K562 (cell line): ENCODE data around the gene POLR3K. TPM values are rescaled to one million over a fixed set of nuclear protein-coding genes. Genes with fewer than 3 reads are reported as not detected.

Experiments used
- CEBPB ChIP-seq: fragments of 450-650 bp; IDR thresholded peaks from 2 replicates; pipeline ENCODE4 v1.6.1; 2016; ENCODE audit warnings: missing genetic modification characterization, missing compliant biosample characterization
- E2F3 ChIP-seq: fragments of 250-450 bp; sonication (Bioruptor Pico); IDR thresholded peaks from 2 replicates; pipeline ENCODE4 v1.4.0; 2020; ENCODE audit warnings: mild to moderate bottlenecking
- GABPA ChIP-seq: fragments of 200-800 bp; sonication (Bioruptor generic); conservative IDR thresholded peaks from 2 replicates; pipeline ENCODE4 v1.6.1; 2016; ENCODE audit warnings: low read depth, missing genetic modification characterization, missing compliant biosample characterization
- HEY1 ChIP-seq: fragments of 250-450 bp; sonication (Bioruptor Pico); IDR thresholded peaks from 2 replicates; pipeline ENCODE4 v1.5.0; 2020; ENCODE audit warnings: mild to moderate bottlenecking, moderate library complexity, borderline replicate concordance
- HNRNPH1 ChIP-seq: fragments of 200-400 bp; formaldehyde crosslinking; optimal IDR thresholded peaks from 2 replicates; pipeline ENCODE3; 2017; ENCODE audit warnings: low read depth, mild to moderate bottlenecking, low read length, moderate library complexity
- KHSRP ChIP-seq: fragments of 450-650 bp; IDR thresholded peaks from 2 replicates; pipeline ENCODE4 v1.6.1; 2017
- NFATC3 ChIP-seq: fragments of 450-650 bp; IDR thresholded peaks from 2 replicates; pipeline ENCODE4 v1.6.1; 2017; ENCODE audit warnings: mild to moderate bottlenecking
- NR2C2 ChIP-seq, 2 experiments: fragments of 200-800 bp in 1 of 2; sonication (Bioruptor generic) in 1 of 2; sonication (generic) in 1 of 2; formaldehyde crosslinking in 1 of 2; IDR thresholded peaks; 2 replicates each; pipeline versions ENCODE4 v1.6.1 to v1.8.0; 2016 to 2022; ENCODE audit warnings: mild to moderate bottlenecking in 1 of 2, missing compliant biosample characterization in 1 of 2, missing genetic modification characterization in 1 of 2, missing genetic modification reagents in 1 of 2
- SOX6 ChIP-seq: fragments of 450-650 bp; IDR thresholded peaks from 2 replicates; pipeline ENCODE4 v1.6.1; 2014; ENCODE audit warnings: mild to moderate bottlenecking
- ZFP30 ChIP-seq: fragments of 250-450 bp; sonication (Bioruptor Pico); IDR thresholded peaks from 2 replicates; pipeline ENCODE4 v1.8.0; 2022; ENCODE audit warnings: moderate library complexity, mild to moderate bottlenecking, inconsistent platforms, borderline replicate concordance
- ZNF146 ChIP-seq: IDR thresholded peaks from one replicate; pipeline ENCODE4 v1.6.1; 2018; ENCODE audit warnings: missing compliant biosample characterization; ENCODE audit not compliant: unreplicated experiment
- ZNF253 ChIP-seq: fragments of 250-450 bp; sonication (Bioruptor Pico); conservative IDR thresholded peaks from 2 replicates; pipeline ENCODE4 v1.6.1; 2021; ENCODE audit warnings: mild to moderate bottlenecking
- ZNF778 ChIP-seq: fragments of 450-650 bp; formaldehyde crosslinking; IDR thresholded peaks from 2 replicates; pipeline ENCODE4 v1.4.0; 2020; ENCODE audit warnings: mild to moderate bottlenecking, moderate library complexity
- polyA plus RNA-seq, 8 experiments: library from polyadenylated mRNA; depleted of rRNA in 4 of 8; stranded (reverse) in 5 of 8; unstranded in 3 of 8; fragments of >200 nt; fragmentation: Nextera tagmentation in 2 of 8; fragmentation: Illumina TruSeq in 1 of 8; extraction: Ambion mirVana in 2 of 8; extraction: Trizol in 1 of 8; gene quantifications; 2 replicates each; pipeline versions ENCODE4 v1.2.1 to v1.2.3, GENCODE V29; 2011 to 2014; ENCODE audit warnings: inconsistent platforms in 1 of 8, missing spikeins in 1 of 8
- total RNA-seq, 7 experiments: library from RNA; depleted of rRNA in 6 of 7; stranded (reverse); fragments of >200 nt in 6 of 7; fragmentation: Illumina TruSeq in 2 of 7; extraction: Trizol in 2 of 7; gene quantifications; 2 replicates each; pipeline versions ENCODE4 v1.2.1 to v1.2.3, GENCODE V29; 2011 to 2021; ENCODE audit warnings: low replicate concordance in 1 of 7
- TF ChIP-seq, protein P1 (sequence below): fragments of 150-350 bp; IDR thresholded peaks from 2 replicates; pipeline ENCODE4 v1.6.1; 2014; ENCODE audit warnings: low read depth, mild to moderate bottlenecking, low read length, borderline replicate concordance
- TF ChIP-seq, protein P2 (sequence below): sonication (generic); formaldehyde crosslinking; IDR thresholded peaks from 2 replicates; pipeline ENCODE4 v1.9.0; 2022; ENCODE audit warnings: mild to moderate bottlenecking, missing genetic modification reagents
- TF ChIP-seq, protein P3 (sequence below): fragments of 450-650 bp; conservative IDR thresholded peaks from 2 replicates; pipeline ENCODE4 v1.6.1; 2016; ENCODE audit warnings: missing genetic modification characterization, low read depth, mild to moderate bottlenecking, missing compliant biosample characterization, moderate library complexity
- TF ChIP-seq, protein P4 (sequence below), 2 experiments: fragments of 450-650 bp in 1 of 2; sonication (generic) in 1 of 2; formaldehyde crosslinking in 1 of 2; IDR thresholded peaks in 1 of 2; conservative IDR thresholded peaks in 1 of 2; 2 replicates each; pipeline versions ENCODE4 v1.6.1 to v1.8.1; 2016 to 2023; ENCODE audit warnings: mild to moderate bottlenecking in 2 of 2, moderate library complexity in 2 of 2, inconsistent platforms in 1 of 2, missing genetic modification reagents in 1 of 2
- TF ChIP-seq, protein P5 (sequence below), 3 experiments: IDR thresholded peaks in 2 of 3; conservative IDR thresholded peaks in 1 of 3; 2 replicates each; pipeline ENCODE4 v1.5.1; 2011 to 2012; ENCODE audit warnings: low read length in 3 of 3, mild to moderate bottlenecking in 3 of 3, control low read depth in 2 of 3, improper control_type of control experiment in 1 of 3, inconsistent platforms in 1 of 3, low read depth in 1 of 3, mixed read lengths in 1 of 3, moderate library complexity in 1 of 3; ENCODE audit not compliant: insufficient read depth in 2 of 3

POLR3K gene
- total and polyA plus RNA-seq, 9 of the 15 experiments (the other 6 are each of a cell fraction or from before 2014, with no cell fraction given): 42.1 to 315 (median 86.7) TPM

DNA sequence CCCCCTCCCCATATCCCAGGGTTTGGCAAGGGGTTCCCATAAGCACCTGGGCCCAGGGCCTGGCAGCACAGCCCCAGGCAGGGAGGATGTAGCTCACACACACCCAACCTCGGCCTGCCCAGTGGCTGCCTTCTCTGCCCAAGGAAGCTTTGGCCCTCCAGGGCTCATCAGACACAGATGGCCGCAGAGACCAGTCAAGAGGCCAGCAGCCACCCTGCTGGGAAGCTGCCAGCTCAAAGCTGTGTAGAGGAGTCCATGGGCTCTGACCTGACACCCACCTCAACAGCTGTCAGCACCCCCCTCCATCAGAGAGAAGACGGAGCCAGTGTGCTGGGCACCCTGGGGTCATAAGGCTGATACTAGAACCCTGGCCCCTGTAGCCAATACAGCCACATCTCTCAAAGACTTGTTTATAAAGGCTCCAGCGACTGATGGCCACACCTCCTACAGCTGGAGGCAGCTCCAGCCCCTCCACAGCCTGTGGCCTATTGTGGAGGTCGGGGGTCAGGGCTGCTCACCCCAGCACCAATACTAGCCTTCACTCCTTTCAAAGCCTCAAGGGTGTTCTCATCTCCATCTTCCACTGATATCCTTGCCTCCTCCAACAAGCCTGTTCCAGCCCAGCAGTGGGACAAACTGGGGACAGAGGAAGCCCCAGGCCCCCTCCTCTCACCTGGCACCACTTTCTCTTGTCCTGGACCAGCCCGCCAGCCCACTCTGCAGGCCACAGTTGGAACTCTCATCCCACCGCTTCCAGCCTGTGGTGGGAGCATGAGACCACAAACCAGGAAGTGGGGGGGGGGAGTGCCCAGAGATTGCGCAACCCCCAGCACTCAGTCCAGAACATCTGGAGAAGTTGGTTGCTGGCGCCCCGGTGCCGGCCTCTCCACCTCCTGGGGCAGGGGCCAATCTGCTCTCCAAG lies 22.4 kb upstream of the POLR3K start (continued):
- TF ChIP-seq E2F3 (CRISPR knock-in tag): no peak
- no peak for TF ChIP-seq ZNF253
- TF ChIP-seq GABPA (tag): peak; percentile 71
- TF ChIP-seq, protein P1, sequence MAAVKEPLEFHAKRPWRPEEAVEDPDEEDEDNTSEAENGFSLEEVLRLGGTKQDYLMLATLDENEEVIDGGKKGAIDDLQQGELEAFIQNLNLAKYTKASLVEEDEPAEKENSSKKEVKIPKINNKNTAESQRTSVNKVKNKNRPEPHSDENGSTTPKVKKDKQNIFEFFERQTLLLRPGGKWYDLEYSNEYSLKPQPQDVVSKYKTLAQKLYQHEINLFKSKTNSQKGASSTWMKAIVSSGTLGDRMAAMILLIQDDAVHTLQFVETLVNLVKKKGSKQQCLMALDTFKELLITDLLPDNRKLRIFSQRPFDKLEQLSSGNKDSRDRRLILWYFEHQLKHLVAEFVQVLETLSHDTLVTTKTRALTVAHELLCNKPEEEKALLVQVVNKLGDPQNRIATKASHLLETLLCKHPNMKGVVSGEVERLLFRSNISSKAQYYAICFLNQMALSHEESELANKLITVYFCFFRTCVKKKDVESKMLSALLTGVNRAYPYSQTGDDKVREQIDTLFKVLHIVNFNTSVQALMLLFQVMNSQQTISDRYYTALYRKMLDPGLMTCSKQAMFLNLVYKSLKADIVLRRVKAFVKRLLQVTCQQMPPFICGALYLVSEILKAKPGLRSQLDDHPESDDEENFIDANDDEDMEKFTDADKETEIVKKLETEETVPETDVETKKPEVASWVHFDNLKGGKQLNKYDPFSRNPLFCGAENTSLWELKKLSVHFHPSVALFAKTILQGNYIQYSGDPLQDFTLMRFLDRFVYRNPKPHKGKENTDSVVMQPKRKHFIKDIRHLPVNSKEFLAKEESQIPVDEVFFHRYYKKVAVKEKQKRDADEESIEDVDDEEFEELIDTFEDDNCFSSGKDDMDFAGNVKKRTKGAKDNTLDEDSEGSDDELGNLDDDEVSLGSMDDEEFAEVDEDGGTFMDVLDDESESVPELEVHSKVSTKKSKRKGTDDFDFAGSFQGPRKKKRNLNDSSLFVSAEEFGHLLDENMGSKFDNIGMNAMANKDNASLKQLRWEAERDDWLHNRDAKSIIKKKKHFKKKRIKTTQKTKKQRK: no peak
- TF ChIP-seq KHSRP: no peak
- no peak for TF ChIP-seq SOX6
- no peak for TF ChIP-seq ZNF146 (CRISPR knock-in tag)
- no peak for TF ChIP-seq ZFP30 (CRISPR knock-in tag)
- no peak for TF ChIP-seq HNRNPH1
- TF ChIP-seq, protein P2, sequence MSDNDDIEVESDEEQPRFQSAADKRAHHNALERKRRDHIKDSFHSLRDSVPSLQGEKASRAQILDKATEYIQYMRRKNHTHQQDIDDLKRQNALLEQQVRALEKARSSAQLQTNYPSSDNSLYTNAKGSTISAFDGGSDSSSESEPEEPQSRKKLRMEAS (CRISPR knock-in tag): peak; percentile 21; the same call in 1 of the 2 replicates
- no peak for TF ChIP-seq ZNF778 (CRISPR knock-in tag)
- peak; percentile 100 for TF ChIP-seq CEBPB
- TF ChIP-seq, protein P3, sequence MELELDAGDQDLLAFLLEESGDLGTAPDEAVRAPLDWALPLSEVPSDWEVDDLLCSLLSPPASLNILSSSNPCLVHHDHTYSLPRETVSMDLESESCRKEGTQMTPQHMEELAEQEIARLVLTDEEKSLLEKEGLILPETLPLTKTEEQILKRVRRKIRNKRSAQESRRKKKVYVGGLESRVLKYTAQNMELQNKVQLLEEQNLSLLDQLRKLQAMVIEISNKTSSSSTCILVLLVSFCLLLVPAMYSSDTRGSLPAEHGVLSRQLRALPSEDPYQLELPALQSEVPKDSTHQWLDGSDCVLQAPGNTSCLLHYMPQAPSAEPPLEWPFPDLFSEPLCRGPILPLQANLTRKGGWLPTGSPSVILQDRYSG (tag): no peak
- TF ChIP-seq HEY1 (CRISPR knock-in tag): no peak
- TF ChIP-seq, protein P4, sequence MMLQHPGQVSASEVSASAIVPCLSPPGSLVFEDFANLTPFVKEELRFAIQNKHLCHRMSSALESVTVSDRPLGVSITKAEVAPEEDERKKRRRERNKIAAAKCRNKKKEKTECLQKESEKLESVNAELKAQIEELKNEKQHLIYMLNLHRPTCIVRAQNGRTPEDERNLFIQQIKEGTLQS (IDR thresholded peaks at IDR 0.05): peak; percentile 82
- TF ChIP-seq, protein P4 (CRISPR knock-in tag; conservative IDR thresholded peaks at IDR 0.05): no peak
- TF ChIP-seq, protein P5, sequence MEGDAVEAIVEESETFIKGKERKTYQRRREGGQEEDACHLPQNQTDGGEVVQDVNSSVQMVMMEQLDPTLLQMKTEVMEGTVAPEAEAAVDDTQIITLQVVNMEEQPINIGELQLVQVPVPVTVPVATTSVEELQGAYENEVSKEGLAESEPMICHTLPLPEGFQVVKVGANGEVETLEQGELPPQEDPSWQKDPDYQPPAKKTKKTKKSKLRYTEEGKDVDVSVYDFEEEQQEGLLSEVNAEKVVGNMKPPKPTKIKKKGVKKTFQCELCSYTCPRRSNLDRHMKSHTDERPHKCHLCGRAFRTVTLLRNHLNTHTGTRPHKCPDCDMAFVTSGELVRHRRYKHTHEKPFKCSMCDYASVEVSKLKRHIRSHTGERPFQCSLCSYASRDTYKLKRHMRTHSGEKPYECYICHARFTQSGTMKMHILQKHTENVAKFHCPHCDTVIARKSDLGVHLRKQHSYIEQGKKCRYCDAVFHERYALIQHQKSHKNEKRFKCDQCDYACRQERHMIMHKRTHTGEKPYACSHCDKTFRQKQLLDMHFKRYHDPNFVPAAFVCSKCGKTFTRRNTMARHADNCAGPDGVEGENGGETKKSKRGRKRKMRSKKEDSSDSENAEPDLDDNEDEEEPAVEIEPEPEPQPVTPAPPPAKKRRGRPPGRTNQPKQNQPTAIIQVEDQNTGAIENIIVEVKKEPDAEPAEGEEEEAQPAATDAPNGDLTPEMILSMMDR (IDR thresholded peaks at IDR 0.05 in 2 of 3, conservative IDR thresholded peaks at IDR 0.05 in 1 of 3; ENCODE audit: insufficient read depth in 2 of 3, low read depth in 1 of 3, low read length in 3 of 3): peak; percentile 23 to 51 (median 36); a peak in 3 of 6 replicates
- TF ChIP-seq NFATC3: no peak
- TF ChIP-seq NR2C2 (CRISPR knock-in tag; IDR thresholded peaks at IDR 0.05): no peak
- peak; percentile 59 for TF ChIP-seq NR2C2 (tag; IDR thresholded peaks at IDR 0.05)
